T-helper 1 cell treated with Interleukin-12 subunit alpha and Interleukin-12 subunit beta and Interleukin-4 antibody, amounts not matched to agents 30 μg/mL and 1 μg/mL, for 36 hours (primary cell): ENCODE results near the gene CIROP.

ENCODE experiments used
- H3K27ac Mint-ChIP-seq: one replicate; pipeline ENCODE4 v1.8.0; 2021; ENCODE audit warnings: mild to moderate bottlenecking, mixed read lengths
- H3K27me3 Mint-ChIP-seq: one replicate; pipeline ENCODE4 v1.8.0; 2021; ENCODE audit warnings: low read depth, mixed read lengths
- H3K36me3 Mint-ChIP-seq: one replicate; pipeline ENCODE4 v1.8.0; 2021; ENCODE audit warnings: low read depth, mixed read lengths
- H3K4me1 Mint-ChIP-seq: one replicate; pipeline ENCODE4 v1.8.0; 2021; ENCODE audit warnings: low read depth, mixed read lengths
- H3K4me3 Mint-ChIP-seq: one replicate; pipeline ENCODE4 v1.8.0; 2021; ENCODE audit warnings: mild to moderate bottlenecking, moderate library complexity, mixed read lengths
- H3K9me3 Mint-ChIP-seq: one replicate; pipeline ENCODE4 v1.8.0; 2021; ENCODE audit warnings: mixed read lengths

CIROP gene

GRCh38 chr14:23062002-23062401 is 42.8 kb downstream of the CIROP start:
- peaks cover 53% of the 10 kb centered on the region for H3K36me3 Mint-ChIP-seq
- H3K27me3 Mint-ChIP-seq = peaks cover 1% of the 10 kb centered on the region
- no peaks in the 10 kb centered on the region for H3K9me3 Mint-ChIP-seq
- H3K4me3 Mint-ChIP-seq = no peak overlapping the region
- peaks cover 12% of the 10 kb centered on the region for H3K4me1 Mint-ChIP-seq
- no peak overlapping the region for H3K27ac Mint-ChIP-seq

- Mint-ChIP-seq H3K4me3 (no peak overlapping the region), H3K27ac (no peak overlapping the region)
Measured at GRCh38 chr14:23060536-23061260, 44.1 kb downstream of the CIROP start.

GRCh38 chr14:23058654-23059504 is 45.9 kb downstream of the CIROP start:
- peaks cover 30% of the 10 kb centered on the region for H3K36me3 Mint-ChIP-seq
- H3K4me3 Mint-ChIP-seq = peak overlapping the region; percentile 41
- H3K4me1 Mint-ChIP-seq = peaks cover 19% of the 10 kb centered on the region
- H3K9me3 Mint-ChIP-seq = no peaks in the 10 kb centered on the region
- peaks cover 12% of the 10 kb centered on the region for H3K27me3 Mint-ChIP-seq
- H3K27ac Mint-ChIP-seq = peak overlapping the region; percentile 38

More at GRCh38 chr14:23060536-23061260, 44.1 kb downstream of the CIROP start:
- Mint-ChIP-seq H3K27me3 (peaks cover 12% of the 10 kb centered on the region), H3K9me3 (no peaks in the 10 kb centered on the region), H3K4me1 (peaks cover 19% of the 10 kb centered on the region), H3K36me3 (peaks cover 42% of the 10 kb centered on the region)

- H3K27me3 Mint-ChIP-seq = peaks cover 12% of the 10 kb centered on the region
- no peak overlapping the region for H3K27ac Mint-ChIP-seq
- peak overlapping the region; percentile 81 for H3K4me3 Mint-ChIP-seq
- peaks cover 19% of the 10 kb centered on the region for H3K4me1 Mint-ChIP-seq
- peaks cover 22% of the 10 kb centered on the region for H3K36me3 Mint-ChIP-seq
- H3K9me3 Mint-ChIP-seq = no peaks in the 10 kb centered on the region
Measured at GRCh38 chr14:23057757-23058653, 46.8 kb downstream of the CIROP start.

- Mint-ChIP-seq H3K4me1 (peaks cover 19% of the 10 kb centered on the region), H3K9me3 (no peaks in the 10 kb centered on the region), H3K27ac (peak within 1 kb of the TSS; percentile 73), H3K36me3 (peaks cover 19% of the 10 kb centered on the region), H3K27me3 (peaks cover 12% of the 10 kb centered on the region), H3K4me3 (peak within 1 kb of the TSS; percentile 88)
Measured at GRCh38 chr14:23056956-23057756, 47.6 kb downstream of the CIROP start, which contains the start of gene CDH24. CDH24 (minus strand) TSS chr14:23057520; CDS start chr14:23055733, 1,787 bp downstream.

- H3K27ac Mint-ChIP-seq = peak overlapping the region; percentile 73
- H3K4me3 Mint-ChIP-seq = peak overlapping the region; percentile 88
- no peaks in the 10 kb centered on the region for H3K9me3 Mint-ChIP-seq
- peaks cover 17% of the 10 kb centered on the region for H3K36me3 Mint-ChIP-seq
- peaks cover 19% of the 10 kb centered on the region for H3K4me1 Mint-ChIP-seq
- peaks cover 12% of the 10 kb centered on the region for H3K27me3 Mint-ChIP-seq
Measured at GRCh38 chr14:23056145-23056955, 48.4 kb downstream of the CIROP start.

GRCh38 chr14:23055621-23056144 is 49.1 kb downstream of the CIROP start:
- Mint-ChIP-seq H3K27ac (no peak overlapping the region), H3K4me1 (peaks cover 19% of the 10 kb centered on the region), H3K4me3 (peak overlapping the region; percentile 80), H3K27me3 (peaks cover 12% of the 10 kb centered on the region), H3K9me3 (no peaks in the 10 kb centered on the region), H3K36me3 (peaks cover 12% of the 10 kb centered on the region)

- peaks cover 19% of the 10 kb centered on the region for H3K4me1 Mint-ChIP-seq
- peaks cover 12% of the 10 kb centered on the region for H3K36me3 Mint-ChIP-seq
- no peak overlapping the region for H3K27ac Mint-ChIP-seq
- no peak overlapping the region for H3K4me3 Mint-ChIP-seq
- H3K9me3 Mint-ChIP-seq = no peaks in the 10 kb centered on the region
- peaks cover 12% of the 10 kb centered on the region for H3K27me3 Mint-ChIP-seq
Measured at GRCh38 chr14:23055147-23055550, 49.6 kb downstream of the CIROP start.

- H3K27ac Mint-ChIP-seq = no peak overlapping the region
- no peaks in the 10 kb centered on the region for H3K9me3 Mint-ChIP-seq
- H3K4me1 Mint-ChIP-seq = peaks cover 17% of the 10 kb centered on the region
- peak overlapping the region; percentile 45 for H3K4me3 Mint-ChIP-seq
- H3K27me3 Mint-ChIP-seq = peaks cover 12% of the 10 kb centered on the region
- peaks cover 7% of the 10 kb centered on the region for H3K36me3 Mint-ChIP-seq
Measured at GRCh38 chr14:23054000-23054811, 50.6 kb downstream of the CIROP start.

- Mint-ChIP-seq H3K36me3 (peaks cover 5% of the 10 kb centered on the region), H3K27me3 (peaks cover 12% of the 10 kb centered on the region), H3K27ac (no peak overlapping the region), H3K4me1 (peaks cover 16% of the 10 kb centered on the region), H3K9me3 (no peaks in the 10 kb centered on the region), H3K4me3 (no peak overlapping the region)
Measured at GRCh38 chr14:23053426-23053825, 51.4 kb downstream of the CIROP start.

GRCh38 chr14:23052671-23053070 is 52.1 kb downstream of the CIROP start:
- Mint-ChIP-seq H3K4me3 (no peak overlapping the region), H3K36me3 (no peaks in the 10 kb centered on the region), H3K9me3 (no peaks in the 10 kb centered on the region), H3K4me1 (peaks cover 10% of the 10 kb centered on the region), H3K27ac (no peak overlapping the region), H3K27me3 (peaks cover 12% of the 10 kb centered on the region)

GRCh38 chr14:23052182-23052623 is 52.6 kb downstream of the CIROP start:
- peaks cover 10% of the 10 kb centered on the region for H3K4me1 Mint-ChIP-seq
- no peak overlapping the region for H3K4me3 Mint-ChIP-seq
- H3K9me3 Mint-ChIP-seq = no peaks in the 10 kb centered on the region
- no peak overlapping the region for H3K27ac Mint-ChIP-seq
- H3K27me3 Mint-ChIP-seq = peaks cover 12% of the 10 kb centered on the region
- H3K36me3 Mint-ChIP-seq = no peaks in the 10 kb centered on the region
